ENCODE data around the gene GABBR1. TPM values are rescaled to one million over a fixed set of nuclear protein-coding genes. Genes with fewer than 3 reads are reported as not detected.
A peak's percentile ranks its signal among the peaks of the same experiment; 100 is the strongest.

Gene GABBR1
- total and polyA plus RNA-seq, 2 donors from 2014 or later, result 12.7 to 46.7 TPM

DNA sequence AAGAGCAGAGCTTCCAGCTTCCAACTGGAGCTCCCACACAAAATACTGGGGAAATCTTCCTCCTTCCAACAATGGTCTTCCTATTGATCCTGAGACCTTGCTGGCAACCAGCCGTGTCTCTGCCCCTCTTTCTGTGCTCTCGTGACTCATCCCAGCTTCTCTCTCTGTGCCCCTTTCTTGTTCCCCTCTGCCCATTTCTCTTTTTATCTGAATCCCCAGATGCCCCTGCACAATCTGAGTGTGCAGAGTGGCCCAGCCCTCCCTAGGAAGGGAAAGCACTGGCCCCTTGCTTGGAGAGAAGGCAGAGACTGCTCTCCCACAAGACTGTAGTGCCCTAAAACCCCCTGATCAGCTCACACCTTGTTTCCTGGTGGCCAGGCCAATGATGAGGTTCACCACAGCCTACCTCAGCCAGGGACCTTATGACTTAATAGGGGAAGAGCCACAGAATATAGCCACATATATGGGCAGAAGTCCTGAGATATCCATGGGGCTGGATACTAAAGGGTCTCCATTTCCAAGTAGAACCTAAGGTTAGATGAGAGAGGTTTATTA lies 122.2 kb downstream of the GABBR1 start:
- no peak overlapping the region for H3K27ac ChIP-seq (ENCODE audit: low read depth in 2 of 2, low read length in 2 of 2)
- no peaks in the 10 kb centered on the region for H3K4me1 ChIP-seq (ENCODE audit: control insufficient read depth in 2 of 3, insufficient read depth in 2 of 3, low read depth in 1 of 3, low read length in 3 of 3)
- TF ChIP-seq CTCF (IDR thresholded peaks at IDR 0.05; ENCODE audit: borderline replicate concordance, extremely low read depth, insufficient read depth), result no peak
- no peak overlapping the region for H3K9ac ChIP-seq (ENCODE audit: low read length in 3 of 3)
- FAIRE-seq (no peak), DNase-seq (no peak)
- H3K9me3 ChIP-seq (ENCODE audit: control insufficient read depth in 2 of 3, insufficient read depth in 1 of 3, low read length in 3 of 3), result no peaks in the 10 kb centered on the region
- H3K27me3 ChIP-seq (ENCODE audit: control insufficient read depth, insufficient read depth, low read length), result no peaks in the 10 kb centered on the region
- H3K36me3 ChIP-seq (ENCODE audit: control insufficient read depth in 2 of 3, insufficient read depth in 3 of 3, low read length in 3 of 3), result no peaks in the 10 kb centered on the region
- no peak overlapping the region for H3K4me3 ChIP-seq (ENCODE audit: low read length in 3 of 3)
- intact Hi-C loops (cut with DNase I), result no loop called here

DNA sequence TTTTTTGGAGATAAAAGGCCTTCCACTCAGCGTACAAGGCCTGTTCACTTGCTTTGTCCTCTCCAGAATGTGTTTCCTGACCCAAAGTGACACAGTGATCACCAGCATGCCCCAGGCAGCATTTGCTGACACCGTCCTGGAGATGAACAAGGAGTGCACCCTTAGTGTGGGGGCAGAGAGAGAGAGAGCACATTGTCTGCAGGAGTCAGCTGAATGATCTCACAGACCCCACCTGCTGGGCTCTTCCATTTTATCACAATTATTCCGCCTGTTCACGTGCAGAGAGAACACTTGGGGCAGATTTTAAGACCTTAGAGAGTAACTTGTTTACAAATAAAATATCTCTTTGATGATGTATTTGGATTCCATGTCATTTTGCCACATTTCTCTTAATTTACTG lies 122.8 kb downstream of the GABBR1 start:
- no peak for TF ChIP-seq CTCF (IDR thresholded peaks at IDR 0.05; ENCODE audit: borderline replicate concordance, extremely low read depth, insufficient read depth)
- Histone ChIP-seq H3K36me3 (ENCODE audit: control insufficient read depth in 2 of 3, insufficient read depth in 3 of 3, low read length in 3 of 3) (no peaks in the 10 kb centered on the region), H3K9me3 (ENCODE audit: control insufficient read depth in 2 of 3, insufficient read depth in 1 of 3, low read length in 3 of 3) (no peaks in the 10 kb centered on the region), H3K9ac (ENCODE audit: low read length in 3 of 3) (no peak overlapping the region), H3K27ac (ENCODE audit: low read depth in 2 of 2, low read length in 2 of 2) (no peak overlapping the region), H3K4me1 (ENCODE audit: control insufficient read depth in 2 of 3, insufficient read depth in 2 of 3, low read depth in 1 of 3, low read length in 3 of 3) (no peaks in the 10 kb centered on the region), H3K4me3 (ENCODE audit: low read length in 3 of 3) (no peak overlapping the region), H3K27me3 (ENCODE audit: control insufficient read depth, insufficient read depth, low read length) (no peaks in the 10 kb centered on the region)
- intact Hi-C loops (cut with DNase I), result no loop called here
- DNase-seq, result peak in 1 of 5 donors; percentile 2
- no peak for FAIRE-seq

Other genes starting within 250 kb of the GABBR1 start
- not detected for gene OR12D2, start 237.6 kb downstream of the GABBR1 start, total RNA-seq
- gene OR12D2, start 237.6 kb downstream of the GABBR1 start, polyA plus RNA-seq (ENCODE audit: insufficient read depth, low read depth, low replicate concordance), result not detected
- not detected for gene OR12D1, start 218.3 kb downstream of the GABBR1 start, total RNA-seq
- not detected for gene OR12D1, start 218.3 kb downstream of the GABBR1 start, polyA plus RNA-seq (ENCODE audit: insufficient read depth, low read depth, low replicate concordance)
- gene OR10C1, start 193.9 kb downstream of the GABBR1 start, total RNA-seq, result not detected
- not detected for gene OR10C1, start 193.9 kb downstream of the GABBR1 start, polyA plus RNA-seq (ENCODE audit: insufficient read depth, low read depth, low replicate concordance)
- gene OR11A1, start 176.1 kb downstream of the GABBR1 start, total RNA-seq, result not detected
- gene OR11A1, start 176.1 kb downstream of the GABBR1 start, polyA plus RNA-seq (ENCODE audit: insufficient read depth, low read depth, low replicate concordance), result not detected
- not detected for gene OR2H1, start 176.0 kb downstream of the GABBR1 start, total RNA-seq
- not detected for gene OR2H1, start 176.0 kb downstream of the GABBR1 start, polyA plus RNA-seq (ENCODE audit: insufficient read depth, low read depth, low replicate concordance)
- not detected for gene MAS1L, start 145.2 kb downstream of the GABBR1 start, total RNA-seq
- gene MAS1L, start 145.2 kb downstream of the GABBR1 start, polyA plus RNA-seq (ENCODE audit: insufficient read depth, low read depth, low replicate concordance), result not detected
- 33.5 TPM for gene UBD, start 73.5 kb downstream of the GABBR1 start, total RNA-seq
- gene UBD, start 73.5 kb downstream of the GABBR1 start, polyA plus RNA-seq (ENCODE audit: insufficient read depth, low read depth, low replicate concordance), result 16.9 TPM
- gene OR2H2, start 48.1 kb downstream of the GABBR1 start, total RNA-seq, result not detected
- not detected for gene OR2H2, start 48.1 kb downstream of the GABBR1 start, polyA plus RNA-seq (ENCODE audit: insufficient read depth, low read depth, low replicate concordance)
- not detected for gene MOG, start 23.9 kb upstream of the GABBR1 start, total RNA-seq
- gene MOG, start 23.9 kb upstream of the GABBR1 start, polyA plus RNA-seq (ENCODE audit: insufficient read depth, low read depth, low replicate concordance), result not detected
- 1.1 TPM for gene ZFP57, start 48.0 kb upstream of the GABBR1 start, total RNA-seq
- gene ZFP57, start 48.0 kb upstream of the GABBR1 start, polyA plus RNA-seq (ENCODE audit: insufficient read depth, low read depth, low replicate concordance), result not detected
- 87.8 TPM for gene HLA-F, start 90.3 kb upstream of the GABBR1 start, total RNA-seq
- 52.1 TPM for gene HLA-F, start 90.3 kb upstream of the GABBR1 start, polyA plus RNA-seq (ENCODE audit: insufficient read depth, low read depth, low replicate concordance)
- 0.35 TPM for gene HLA-G, start 194.6 kb upstream of the GABBR1 start, total RNA-seq
- gene HLA-G, start 194.6 kb upstream of the GABBR1 start, polyA plus RNA-seq (ENCODE audit: insufficient read depth, low read depth, low replicate concordance), result 0.37 TPM

Data from kidney (tissue), 14 donors.